ENCODE data around the gene C6orf89. TPM values are rescaled to one million over a fixed set of nuclear protein-coding genes. Genes with fewer than 3 reads are reported as not detected.

C6orf89 gene
- total and polyA plus RNA-seq, 9 donors: 23.1 to 102 (median 62.2) TPM

- no peak overlapping the region for H3K27ac ChIP-seq
- no peaks in the 10 kb centered on the region for H3K36me3 ChIP-seq
- H3K4me3 ChIP-seq: no peak overlapping the region
- DNase-seq: peak in 1 of 5 donors; percentile 4
- intact Hi-C loops (cut with DNase I): no loop called here
- 91 to 96% (median 95%) methylated on average over 4 of the region's 4 CpGs for WGBS, 3 donors
- TF ChIP-seq POLR2A (IDR thresholded peaks at IDR 0.05) (no peak), EP300 (IDR thresholded peaks at IDR 0.05) (no peak)
- TF ChIP-seq, protein P1, sequence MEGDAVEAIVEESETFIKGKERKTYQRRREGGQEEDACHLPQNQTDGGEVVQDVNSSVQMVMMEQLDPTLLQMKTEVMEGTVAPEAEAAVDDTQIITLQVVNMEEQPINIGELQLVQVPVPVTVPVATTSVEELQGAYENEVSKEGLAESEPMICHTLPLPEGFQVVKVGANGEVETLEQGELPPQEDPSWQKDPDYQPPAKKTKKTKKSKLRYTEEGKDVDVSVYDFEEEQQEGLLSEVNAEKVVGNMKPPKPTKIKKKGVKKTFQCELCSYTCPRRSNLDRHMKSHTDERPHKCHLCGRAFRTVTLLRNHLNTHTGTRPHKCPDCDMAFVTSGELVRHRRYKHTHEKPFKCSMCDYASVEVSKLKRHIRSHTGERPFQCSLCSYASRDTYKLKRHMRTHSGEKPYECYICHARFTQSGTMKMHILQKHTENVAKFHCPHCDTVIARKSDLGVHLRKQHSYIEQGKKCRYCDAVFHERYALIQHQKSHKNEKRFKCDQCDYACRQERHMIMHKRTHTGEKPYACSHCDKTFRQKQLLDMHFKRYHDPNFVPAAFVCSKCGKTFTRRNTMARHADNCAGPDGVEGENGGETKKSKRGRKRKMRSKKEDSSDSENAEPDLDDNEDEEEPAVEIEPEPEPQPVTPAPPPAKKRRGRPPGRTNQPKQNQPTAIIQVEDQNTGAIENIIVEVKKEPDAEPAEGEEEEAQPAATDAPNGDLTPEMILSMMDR (IDR thresholded peaks at IDR 0.05): no peak
- no peaks in the 10 kb centered on the region for H3K9me3 ChIP-seq
- no peaks in the 10 kb centered on the region for H3K27me3 ChIP-seq
- peaks cover 16% of the 10 kb centered on the region for H3K4me1 ChIP-seq (ENCODE audit: insufficient read depth)
Observed at GRCh38 chr6:36915599-36915998, 29.8 kb downstream of the C6orf89 start.

- no peaks in the 10 kb centered on the region for H3K27me3 ChIP-seq
- peak overlapping the region in 1 of 2 donors; percentile 92 for H3K27ac ChIP-seq
- H3K36me3 ChIP-seq: no peaks in the 10 kb centered on the region
- TF ChIP-seq POLR2A (IDR thresholded peaks at IDR 0.05): no peak
- TF ChIP-seq, protein P1 (IDR thresholded peaks at IDR 0.05): no peak
- no peak for TF ChIP-seq EP300 (IDR thresholded peaks at IDR 0.05)
- no peak overlapping the region for H3K4me3 ChIP-seq
- 67 to 70% (median 68%) methylated on average over 2 of the region's 2 CpGs for WGBS, 3 donors
- intact Hi-C loops (cut with DNase I): no loop called here
- DNase-seq: no peak
- no peaks in the 10 kb centered on the region for H3K9me3 ChIP-seq
- peaks cover 16% of the 10 kb centered on the region for H3K4me1 ChIP-seq (ENCODE audit: insufficient read depth)
Observed at GRCh38 chr6:36916126-36916525, 30.4 kb downstream of the C6orf89 start.

GRCh38 chr6:36917541-36918193 is 31.9 kb downstream of the C6orf89 start:
- Histone ChIP-seq H3K4me1 (ENCODE audit: insufficient read depth) (peaks cover 15% of the 10 kb centered on the region), H3K4me3 (no peak overlapping the region), H3K27me3 (no peaks in the 10 kb centered on the region), H3K9me3 (no peaks in the 10 kb centered on the region), H3K27ac (peak overlapping the region; percentile 71 to 92), H3K36me3 (no peaks in the 10 kb centered on the region)
- intact Hi-C loops (cut with DNase I): no loop called here
- peak in 3 of 5 donors; percentile 38 to 55 (median 48) for DNase-seq
- no peak for TF ChIP-seq EP300 (IDR thresholded peaks at IDR 0.05)
- WGBS, 3 donors: 24 to 33% (median 29%) methylated on average over 10 of the region's 10 CpGs

- H3K27me3 ChIP-seq: no peaks in the 10 kb centered on the region
- no peak overlapping the region for H3K27ac ChIP-seq
- no peaks in the 10 kb centered on the region for H3K36me3 ChIP-seq
- H3K4me3 ChIP-seq: no peak overlapping the region
- TF ChIP-seq POLR2A (IDR thresholded peaks at IDR 0.05) (no peak), EP300 (IDR thresholded peaks at IDR 0.05) (no peak)
- TF ChIP-seq, protein P1 (IDR thresholded peaks at IDR 0.05): no peak
- intact Hi-C loops (cut with DNase I): no loop called here
- DNase-seq: peak in 1 of 5 donors; percentile 6
- WGBS, 3 donors: 87 to 90% (median 89%) methylated on average over 4 of the region's 4 CpGs
- H3K9me3 ChIP-seq: no peaks in the 10 kb centered on the region
- H3K4me1 ChIP-seq (ENCODE audit: insufficient read depth): peaks cover 13% of the 10 kb centered on the region
Observed at GRCh38 chr6:36920049-36920448, 34.3 kb downstream of the C6orf89 start.

- Histone ChIP-seq H3K4me1 (ENCODE audit: insufficient read depth) (peaks cover 13% of the 10 kb centered on the region), H3K4me3 (no peak overlapping the region), H3K27ac (no peak overlapping the region), H3K27me3 (no peaks in the 10 kb centered on the region), H3K36me3 (no peaks in the 10 kb centered on the region), H3K9me3 (no peaks in the 10 kb centered on the region)
- TF ChIP-seq EP300 (IDR thresholded peaks at IDR 0.05): no peak
- TF ChIP-seq POLR2A (IDR thresholded peaks at IDR 0.05): no peak
- TF ChIP-seq, protein P1 (IDR thresholded peaks at IDR 0.05): no peak
- DNase-seq: no peak
- 43 to 48% (median 48%) methylated on average over 5 of the region's 5 CpGs for WGBS, 3 donors
- intact Hi-C loops (cut with DNase I): no loop called here
Observed at GRCh38 chr6:36920546-36920945, 34.8 kb downstream of the C6orf89 start.
